IMR-90 (cell line): ENCODE results near the gene NF2.

Source experiments
- BHLHE40 ChIP-seq: fragments of 150-350 bp; IDR thresholded peaks from 2 replicates; pipeline ENCODE4 v1.6.1; 2016; ENCODE audit warnings: mild to moderate bottlenecking, low read depth, low read length
- CEBPB ChIP-seq: IDR thresholded peaks from 2 replicates; pipeline ENCODE4 v1.6.1; 2012; ENCODE audit warnings: low read depth, low read length, improper control_type of control experiment
- CTCF ChIP-seq: conservative IDR thresholded peaks from 2 replicates; pipeline ENCODE4 v1.5.1; 2012; ENCODE audit warnings: mild to moderate bottlenecking, low read depth, low read length, improper control_type of control experiment
- ELK1 ChIP-seq: fragments of 150-350 bp; IDR thresholded peaks from 2 replicates; pipeline ENCODE4 v1.6.1; 2016; ENCODE audit warnings: low read depth, mild to moderate bottlenecking, low read length, moderate library complexity, borderline replicate concordance
- MAFK ChIP-seq: IDR thresholded peaks from 2 replicates; pipeline ENCODE4 v1.6.1; 2012; ENCODE audit warnings: low read depth, low read length, improper control_type of control experiment
- MAZ ChIP-seq: IDR thresholded peaks from 2 replicates; pipeline ENCODE4 v1.6.1; 2012; ENCODE audit warnings: low read depth, mild to moderate bottlenecking, low read length, improper control_type of control experiment, moderate library complexity, borderline replicate concordance
- NFE2L2 ChIP-seq: fragments of 150-350 bp; IDR thresholded peaks from 2 replicates; pipeline ENCODE4 v1.6.1; 2016; ENCODE audit warnings: low read depth, mild to moderate bottlenecking, low read length
- POLR2A ChIP-seq: IDR thresholded peaks from 2 replicates; pipeline ENCODE4 v1.6.1; 2012; ENCODE audit warnings: mild to moderate bottlenecking, low read depth, low read length
- RAD21 ChIP-seq: IDR thresholded peaks from 2 replicates; pipeline ENCODE4 v1.6.1; 2012; ENCODE audit warnings: low read length, improper control_type of control experiment
- RFX5 ChIP-seq: IDR thresholded peaks from 2 replicates; pipeline ENCODE4 v1.8.0; 2012; ENCODE audit warnings: low read depth, mild to moderate bottlenecking, low read length, moderate library complexity
- USF2 ChIP-seq: fragments of 150-350 bp; IDR thresholded peaks from 2 replicates; pipeline ENCODE4 v1.6.1; 2017; ENCODE audit warnings: mild to moderate bottlenecking, antibody characterized with exemption, low read length, low read depth

- TF ChIP-seq CTCF: no peak
- TF ChIP-seq USF2: no peak
- TF ChIP-seq POLR2A: no peak
- no peak for TF ChIP-seq BHLHE40
- no peak for TF ChIP-seq ELK1
- no peak for TF ChIP-seq RAD21
- no peak for TF ChIP-seq CEBPB
- TF ChIP-seq RFX5: no peak
- TF ChIP-seq MAFK: no peak
- TF ChIP-seq NFE2L2: no peak
- TF ChIP-seq MAZ: no peak
These were observed 54.7 kb downstream of the NF2 start for GRCh38 chr22:29658176-29658575.
